GM18868 (cell line): ENCODE results near the gene PLD3.
"Not testable (repeated sequence)": the region's sequence is repeated elsewhere in the genome, so short reads cannot be mapped to it uniquely, and the experiment has no call there.

Experiments
- ATAC-seq: cut with Tn5 transposase; IDR thresholded peaks from one replicate; pipeline ENCODE4 v1.9.1; 2021; ENCODE audit warnings: mild to moderate bottlenecking, moderate library complexity; ENCODE audit not compliant: unreplicated experiment

PLD3 gene

DNA sequence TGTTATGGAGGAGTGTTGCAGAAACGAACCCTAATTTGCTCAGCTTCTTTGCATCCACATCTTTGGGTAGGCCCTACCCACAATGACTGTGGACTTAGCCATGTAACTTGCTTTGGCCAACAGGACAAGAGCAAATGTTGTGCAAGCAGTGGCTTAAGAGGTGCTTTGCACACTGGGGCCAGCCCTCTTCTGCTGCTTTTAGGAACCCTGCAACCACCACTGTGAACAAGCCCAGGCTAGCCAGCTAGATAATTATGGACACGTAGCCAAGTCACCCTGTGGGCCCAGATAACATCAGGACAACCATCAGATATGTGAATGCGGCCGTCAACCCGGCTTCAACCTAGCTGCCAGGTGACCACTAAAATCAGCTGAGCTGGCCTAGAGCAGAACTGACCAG lies 17.4 kb upstream of the PLD3 start:
- ATAC-seq: no peak

DNA sequence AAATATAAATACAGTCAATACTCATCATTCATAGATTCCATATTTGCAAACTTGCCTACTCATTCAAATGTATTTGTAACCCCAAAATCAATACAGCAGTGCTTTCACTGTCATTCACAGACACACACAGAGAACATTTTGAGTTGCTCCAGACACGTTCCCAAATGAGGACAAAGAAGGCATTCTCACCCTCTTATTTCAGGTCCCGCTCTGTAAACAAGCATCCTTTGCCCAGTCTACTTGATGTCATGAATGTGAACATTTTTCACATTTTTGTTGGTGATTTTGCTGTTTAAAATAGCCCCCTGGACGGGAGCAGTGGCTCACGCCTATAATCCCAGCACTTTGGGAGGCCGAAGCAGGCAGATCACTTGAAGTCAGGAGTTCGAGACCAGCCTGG lies 15.8 kb upstream of the PLD3 start:
- ATAC-seq: no peak

GRCh38 chr19:40333083-40333482 lies 15.4 kb upstream of the PLD3 start:
- not testable (repeated sequence) for ATAC-seq

DNA sequence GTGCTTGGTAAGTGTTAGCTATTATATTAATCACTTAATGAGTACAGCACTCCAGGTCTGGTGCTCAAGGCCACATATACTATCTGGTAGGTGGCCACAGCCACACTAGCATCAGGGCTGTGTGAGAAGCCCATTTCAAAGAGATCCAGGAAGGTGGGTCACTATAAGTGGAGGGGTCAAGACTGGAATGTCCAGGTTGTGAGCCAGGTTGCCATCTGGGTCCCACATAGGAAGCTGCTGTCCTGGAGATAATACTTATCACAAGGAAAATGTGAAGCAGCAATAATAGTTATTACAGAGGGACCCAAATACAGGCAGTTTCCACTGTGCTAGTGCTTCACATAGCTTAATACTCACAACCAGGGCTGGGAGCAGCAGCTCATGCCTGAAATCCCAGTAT lies 13.4 kb upstream of the PLD3 start:
- no peak for ATAC-seq

DNA sequence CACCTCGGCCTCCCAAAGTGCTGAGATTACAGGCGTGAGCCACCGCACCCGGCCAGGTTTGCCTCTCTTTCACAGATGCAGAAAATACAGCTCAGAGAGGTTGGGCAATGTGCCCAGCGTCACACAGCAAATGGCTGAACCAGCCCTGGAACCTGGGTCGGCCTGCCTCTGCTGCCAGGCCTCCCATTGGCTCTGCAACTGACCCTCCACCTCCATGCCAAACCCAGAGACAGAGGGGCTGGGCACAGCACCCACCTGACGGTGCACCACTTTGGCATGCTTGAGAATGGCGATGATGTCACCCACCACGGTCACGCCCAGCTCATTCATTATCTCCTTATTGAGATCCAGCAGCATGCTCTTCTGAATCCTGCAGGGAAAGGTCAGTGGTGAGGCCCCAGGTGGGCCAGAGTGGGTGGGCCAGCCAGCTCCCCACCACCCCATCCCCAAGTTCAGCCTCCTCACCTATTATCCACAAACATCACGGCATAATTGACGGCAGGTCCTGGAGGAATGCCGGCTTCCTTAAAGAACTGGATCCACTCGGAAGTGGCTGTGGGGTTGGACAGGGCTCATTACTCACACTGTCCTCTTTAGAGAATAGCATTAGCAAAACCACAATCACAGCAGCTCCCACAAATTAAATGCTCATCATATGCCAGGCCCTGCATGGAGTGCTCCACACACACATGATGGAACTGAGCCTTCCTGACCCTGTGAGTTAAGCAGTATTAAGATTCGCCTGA lies 12.5 kb upstream of the PLD3 start:
- ATAC-seq: no peak

DNA sequence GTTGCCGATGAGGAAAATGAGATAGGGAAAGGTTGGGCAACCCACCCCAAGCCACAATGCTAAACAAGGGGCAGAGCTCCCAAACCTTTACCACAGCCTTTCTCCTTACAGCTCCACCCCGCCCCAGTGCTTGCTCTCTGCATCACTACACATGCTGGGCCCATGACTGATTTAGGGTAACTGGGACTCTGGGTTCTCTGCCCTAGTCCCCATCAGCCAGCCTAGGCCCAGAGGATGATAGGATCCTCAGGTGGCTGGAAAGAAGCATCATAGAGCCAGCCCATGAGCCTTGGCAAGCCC lies 11.9 kb upstream of the PLD3 start:
- no peak for ATAC-seq

GRCh38 chr19:40337107-40337506 lies 11.4 kb upstream of the PLD3 start:
- no peak for ATAC-seq

- no peak for ATAC-seq
Measured at GRCh38 chr19:40337594-40337993, 10.9 kb upstream of the PLD3 start.

GRCh38 chr19:40339018-40339728 lies 9.3 kb upstream of the PLD3 start:
- ATAC-seq: no peak

- no peak for ATAC-seq
Measured at GRCh38 chr19:40341601-40342482, 6.7 kb upstream of the PLD3 start.

DNA sequence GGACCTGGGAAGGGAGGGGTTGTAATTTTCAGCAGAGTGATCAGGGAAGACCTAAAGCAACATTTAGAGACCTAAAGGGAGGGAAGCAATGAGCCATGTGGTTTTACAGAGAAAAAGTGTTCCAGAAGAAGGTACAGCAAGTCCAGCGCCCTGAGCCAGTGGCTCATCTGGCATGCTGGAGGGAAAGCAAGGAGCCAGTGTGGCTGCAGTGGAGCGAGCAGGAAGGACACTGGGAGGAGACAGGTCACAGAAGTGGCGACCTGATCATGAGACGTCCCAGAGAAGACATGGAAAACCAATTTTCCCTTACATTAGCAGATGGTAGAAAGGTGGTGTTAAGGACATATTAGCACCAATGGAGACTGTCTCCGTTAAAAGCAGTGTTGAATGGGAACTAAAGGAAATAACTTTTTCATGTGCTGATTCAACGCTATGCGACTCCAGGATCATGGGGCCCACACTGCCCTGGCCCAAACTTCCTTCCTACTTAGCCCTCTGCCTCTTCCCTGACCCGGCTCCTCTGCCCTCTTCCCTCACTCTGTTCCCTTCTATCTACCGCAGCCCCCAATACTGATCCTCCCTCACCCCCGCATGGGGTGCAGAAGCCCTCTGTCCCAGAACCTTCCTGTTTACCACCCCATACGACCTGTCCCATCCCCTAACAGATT lies 5.7 kb upstream of the PLD3 start:
- ATAC-seq: no peak

- no peak for ATAC-seq
Measured at GRCh38 chr19:40344422-40344821, 4.1 kb upstream of the PLD3 start.

DNA sequence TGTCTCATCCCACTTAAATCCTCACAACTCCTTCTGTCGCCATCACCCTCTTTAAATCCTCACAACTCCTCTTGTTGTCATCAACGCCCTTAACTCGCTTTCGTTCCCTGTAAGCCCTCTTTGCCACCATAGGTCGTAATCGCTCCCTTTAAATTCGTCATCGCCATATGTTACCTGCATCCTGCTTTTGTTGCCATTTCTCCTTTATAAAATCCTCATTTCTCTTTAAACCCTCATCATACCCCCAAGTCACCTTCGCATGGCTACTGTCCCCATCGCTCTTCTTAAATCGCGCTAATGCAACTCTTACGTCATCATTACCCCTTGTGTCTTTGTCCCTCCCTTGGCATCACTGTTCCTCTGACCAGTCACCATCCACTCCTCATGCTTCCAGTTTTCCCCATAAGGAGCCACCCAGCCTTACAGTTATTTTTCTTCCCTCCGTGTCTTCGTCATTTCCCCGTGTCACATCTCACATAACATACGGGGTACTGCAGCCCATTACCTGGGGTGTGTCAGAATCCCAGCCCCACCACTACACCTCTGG lies 539 bp downstream of the PLD3 start:
- no peak for ATAC-seq

- no peak for ATAC-seq
Measured at GRCh38 chr19:40355975-40356680, 7.6 kb downstream of the PLD3 start.

DNA sequence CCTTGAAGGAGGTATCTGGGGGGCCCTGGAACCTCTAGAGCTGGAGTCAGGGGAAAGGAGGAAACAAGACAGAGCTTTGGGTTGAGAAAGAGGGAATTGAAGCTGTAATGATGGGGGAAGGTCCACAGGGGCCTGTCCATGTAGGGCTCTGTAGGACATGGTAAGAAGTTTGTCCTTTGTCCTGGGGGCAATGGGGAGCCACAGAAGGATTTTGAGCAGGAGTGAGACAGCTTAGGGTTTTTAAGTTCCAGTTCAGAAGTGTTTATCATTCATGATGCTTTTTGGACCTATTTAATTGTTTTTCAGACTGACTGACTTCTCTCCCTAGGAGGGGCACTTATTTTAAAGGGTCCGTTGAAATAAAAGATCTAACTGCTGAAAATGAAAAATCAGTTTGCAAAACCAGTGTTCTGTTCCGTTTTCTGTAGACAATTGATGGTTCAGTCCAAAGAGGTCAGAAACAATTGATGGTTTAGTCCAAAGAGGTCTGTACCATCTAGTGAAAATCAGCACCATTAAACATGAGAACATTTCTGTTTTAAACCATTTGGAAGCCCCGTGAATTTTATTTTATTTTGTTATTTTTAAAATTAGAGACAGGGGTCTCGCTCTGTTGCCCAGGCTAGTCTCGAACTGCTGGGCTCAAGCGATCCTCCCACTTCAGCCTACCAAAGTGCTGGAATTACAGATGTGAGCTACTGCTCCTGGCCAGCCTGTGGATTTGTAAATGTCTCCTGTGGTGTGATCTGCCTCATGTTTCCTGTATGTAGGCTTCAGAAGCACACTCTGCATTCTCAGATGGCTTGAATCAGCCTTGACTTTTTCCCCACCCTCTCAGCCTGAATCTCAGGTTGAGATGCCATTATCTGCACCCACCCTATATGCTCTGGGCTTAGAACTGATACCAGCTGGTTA lies 8.4 kb downstream of the PLD3 start:
- no peak for ATAC-seq

DNA sequence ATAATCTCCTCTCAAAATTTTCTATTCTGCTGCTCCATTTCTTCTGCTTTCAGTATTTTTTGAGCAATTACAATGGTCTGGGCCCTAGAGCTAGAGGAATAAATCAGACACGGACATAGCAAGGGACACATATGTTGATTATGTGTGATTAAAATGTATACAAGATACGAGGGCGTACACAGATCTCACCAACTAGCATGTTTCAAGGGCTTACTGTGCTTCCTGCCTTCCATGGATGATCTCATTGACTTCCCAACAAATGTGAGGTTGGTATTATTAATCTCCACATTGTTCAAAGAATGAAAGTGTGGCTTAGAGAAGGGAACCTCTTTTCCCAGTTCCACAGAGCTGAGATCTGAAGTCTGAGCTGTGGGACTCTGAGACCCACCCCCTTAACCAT lies 9.1 kb downstream of the PLD3 start:
- ATAC-seq: no peak

- ATAC-seq: peak; percentile 72
Measured at GRCh38 chr19:40358773-40359172, 10.3 kb downstream of the PLD3 start.

- no peak for ATAC-seq
Measured at GRCh38 chr19:40360020-40360707, 11.7 kb downstream of the PLD3 start.
